Measurements from ENCODE around the gene COL20A1.

Gene COL20A1

DNA sequence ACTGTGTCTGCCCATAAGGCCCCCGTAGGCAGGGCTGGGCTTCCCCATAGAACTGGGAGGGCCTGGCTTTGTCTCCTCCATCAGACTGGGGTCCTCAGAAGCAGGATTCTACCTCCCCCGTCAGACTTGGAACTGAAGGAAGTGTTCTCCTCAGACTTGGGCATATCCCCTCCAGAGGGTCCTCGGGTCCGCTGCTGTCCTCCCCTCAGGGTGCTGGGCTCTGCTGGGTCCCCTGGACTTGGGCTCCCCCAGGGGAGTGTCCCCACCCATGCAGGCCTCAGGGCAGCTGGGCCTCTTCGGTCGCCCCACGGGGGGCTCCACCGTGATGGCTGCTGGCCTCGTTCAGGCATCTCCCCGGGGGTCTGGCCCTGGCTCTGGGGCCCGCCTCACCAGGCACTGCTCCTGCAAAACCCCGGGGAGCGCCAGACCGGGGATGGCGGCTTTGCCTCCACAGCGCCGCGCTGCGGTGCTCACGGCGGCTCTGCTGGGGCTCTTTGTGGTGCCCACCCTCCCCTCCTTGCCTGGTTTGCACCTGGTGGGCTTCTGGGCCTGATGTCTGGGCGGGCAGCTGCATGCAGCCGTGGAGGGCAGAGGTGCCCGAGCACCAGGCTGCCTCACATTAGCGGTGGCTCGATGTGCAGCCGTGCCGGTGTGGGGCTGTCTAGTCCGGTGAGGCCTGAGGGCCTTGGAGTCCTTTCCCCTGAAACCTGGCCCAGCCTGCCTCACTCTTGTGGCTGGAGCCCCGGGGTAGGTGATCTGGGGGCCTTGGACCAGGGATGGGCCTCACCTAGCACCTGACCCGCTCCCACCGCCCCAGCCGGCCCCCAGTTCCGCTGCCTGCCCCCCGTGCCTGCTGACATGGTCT is 13.9 kb downstream of the COL20A1 start:
- TF ChIP-seq, protein P1, sequence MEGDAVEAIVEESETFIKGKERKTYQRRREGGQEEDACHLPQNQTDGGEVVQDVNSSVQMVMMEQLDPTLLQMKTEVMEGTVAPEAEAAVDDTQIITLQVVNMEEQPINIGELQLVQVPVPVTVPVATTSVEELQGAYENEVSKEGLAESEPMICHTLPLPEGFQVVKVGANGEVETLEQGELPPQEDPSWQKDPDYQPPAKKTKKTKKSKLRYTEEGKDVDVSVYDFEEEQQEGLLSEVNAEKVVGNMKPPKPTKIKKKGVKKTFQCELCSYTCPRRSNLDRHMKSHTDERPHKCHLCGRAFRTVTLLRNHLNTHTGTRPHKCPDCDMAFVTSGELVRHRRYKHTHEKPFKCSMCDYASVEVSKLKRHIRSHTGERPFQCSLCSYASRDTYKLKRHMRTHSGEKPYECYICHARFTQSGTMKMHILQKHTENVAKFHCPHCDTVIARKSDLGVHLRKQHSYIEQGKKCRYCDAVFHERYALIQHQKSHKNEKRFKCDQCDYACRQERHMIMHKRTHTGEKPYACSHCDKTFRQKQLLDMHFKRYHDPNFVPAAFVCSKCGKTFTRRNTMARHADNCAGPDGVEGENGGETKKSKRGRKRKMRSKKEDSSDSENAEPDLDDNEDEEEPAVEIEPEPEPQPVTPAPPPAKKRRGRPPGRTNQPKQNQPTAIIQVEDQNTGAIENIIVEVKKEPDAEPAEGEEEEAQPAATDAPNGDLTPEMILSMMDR (IDR thresholded peaks at IDR 0.05), result no peak

- TF ChIP-seq, protein P1 (IDR thresholded peaks at IDR 0.05), result no peak
These were observed 14.7 kb downstream of the COL20A1 start for GRCh38 chr20:63307538-63308217.

DNA sequence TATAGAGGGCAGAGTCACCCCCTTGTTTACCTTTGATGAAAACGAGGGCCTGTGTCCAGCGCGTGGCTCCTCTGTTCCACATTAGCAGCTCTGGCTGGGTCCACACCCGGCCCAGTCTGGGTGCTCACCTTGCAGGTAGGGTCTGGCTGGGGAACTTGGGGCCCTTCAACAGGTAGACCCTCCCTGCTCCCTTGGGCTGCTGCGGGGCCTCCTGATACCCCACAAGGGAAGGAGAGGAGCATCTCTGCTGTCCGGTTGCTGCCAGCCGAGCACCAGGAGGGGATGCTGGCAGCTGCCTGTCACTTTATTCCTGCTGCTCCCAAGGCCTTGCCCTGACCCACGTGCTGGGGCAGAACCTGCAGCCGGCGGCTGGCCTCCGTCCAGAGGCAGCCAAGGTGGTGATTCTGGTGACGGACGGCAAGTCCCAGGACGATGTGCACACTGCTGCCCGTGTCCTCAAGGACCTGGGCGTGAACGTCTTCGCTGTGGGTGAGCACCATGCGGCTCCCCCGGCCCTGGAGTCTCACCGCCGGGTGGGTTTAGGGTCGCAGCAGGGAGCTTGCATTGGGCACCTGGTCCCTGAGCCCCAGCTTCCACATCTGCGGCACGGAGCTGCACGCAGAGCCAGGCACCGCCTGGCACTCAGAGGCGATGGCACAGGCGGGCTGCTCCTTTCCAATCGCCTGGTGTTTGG is 15.4 kb downstream of the COL20A1 start:
- TF ChIP-seq, protein P1 (IDR thresholded peaks at IDR 0.05), result no peak

- TF ChIP-seq, protein P1 (IDR thresholded peaks at IDR 0.05), result peak; percentile 93
These were observed 16.5 kb downstream of the COL20A1 start for GRCh38 chr20:63309261-63310071.

GRCh38 chr20:63310265-63310991 is 17.4 kb downstream of the COL20A1 start:
- TF ChIP-seq, protein P1 (IDR thresholded peaks at IDR 0.05), result no peak

DNA sequence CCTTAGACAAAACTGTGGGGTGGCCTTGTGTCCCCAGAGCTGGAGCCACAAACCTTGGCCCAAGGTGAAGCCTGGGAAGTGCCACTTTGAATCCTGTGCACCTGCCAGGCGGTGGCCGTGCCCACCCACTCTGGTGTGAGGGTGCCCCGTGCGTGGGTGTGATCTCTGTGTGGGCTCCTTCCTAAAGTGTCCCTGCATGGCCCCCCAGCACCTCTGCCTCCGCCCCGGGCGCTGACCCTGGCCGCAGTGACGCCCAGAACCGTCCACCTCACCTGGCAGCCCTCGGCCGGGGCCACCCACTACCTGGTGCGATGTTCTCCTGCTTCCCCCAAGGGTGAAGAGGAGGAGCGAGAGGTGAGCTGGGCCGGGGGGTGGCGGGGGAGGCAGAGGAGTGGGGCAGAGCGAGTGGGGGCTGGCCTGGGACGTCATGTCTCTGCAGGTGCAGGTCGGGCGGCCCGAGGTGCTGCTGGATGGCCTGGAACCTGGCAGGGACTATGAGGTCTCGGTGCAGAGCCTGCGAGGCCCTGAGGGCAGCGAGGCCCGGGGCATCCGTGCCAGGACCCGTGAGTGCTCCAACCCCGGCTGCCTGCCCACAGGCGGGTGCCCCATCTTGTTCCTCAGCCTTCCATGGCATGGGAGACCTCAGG is 18.3 kb downstream of the COL20A1 start:
- TF ChIP-seq, protein P1 (IDR thresholded peaks at IDR 0.05), result no peak
